Parathyroid adenoma (tissue), 2 donors: ENCODE results near the gene ACTRT2.

Experiments
- H2AFZ ChIP-seq: fragments of 300-600 bp; sonication (generic); one replicate; pipeline ENCODE4 v1.7.0; 2017; ENCODE audit warnings: antibody characterized with exemption, mild to moderate bottlenecking
- H3K27ac ChIP-seq: fragments of 300-600 bp; sonication (generic); one replicate; pipeline ENCODE4 v1.7.0; 2017
- H3K27me3 ChIP-seq: fragments of 300-600 bp; sonication (generic); one replicate; pipeline ENCODE4 v1.7.0; 2017; ENCODE audit warnings: low read length; ENCODE audit not compliant: control insufficient read depth, insufficient read depth
- H3K36me3 ChIP-seq: fragments of 300-600 bp; sonication (generic); one replicate; pipeline ENCODE4 v1.7.0; 2017; ENCODE audit warnings: low read length; ENCODE audit not compliant: control insufficient read depth, insufficient read depth
- H3K4me1 ChIP-seq: fragments of 300-600 bp; sonication (generic); one replicate; pipeline ENCODE4 v1.7.0; 2017; ENCODE audit warnings: control low read depth
- H3K4me2 ChIP-seq: fragments of 300-600 bp; sonication (generic); one replicate; pipeline ENCODE4 v1.7.0; 2017; ENCODE audit warnings: low read length
- H3K4me3 ChIP-seq: fragments of 300-600 bp; sonication (generic); one replicate; pipeline ENCODE4 v1.7.0; 2017; ENCODE audit warnings: low read depth, low read length
- H3K79me2 ChIP-seq: fragments of 300-600 bp; sonication (generic); one replicate; pipeline ENCODE4 v1.7.0; 2017; ENCODE audit warnings: control low read depth
- H3K9ac ChIP-seq: fragments of 300-600 bp; sonication (generic); one replicate; pipeline ENCODE4 v1.7.0; 2017; ENCODE audit warnings: mild to moderate bottlenecking
- H3K9me3 ChIP-seq: fragments of 300-600 bp; sonication (generic); one replicate; pipeline ENCODE4 v1.7.0; 2017; ENCODE audit warnings: low read length; ENCODE audit not compliant: control insufficient read depth
- CTCF ChIP-seq: fragments of 300-600 bp; sonication (generic); IDR thresholded peaks from one replicate; pipeline ENCODE4 v1.7.0; 2017; ENCODE audit warnings: antibody characterized with exemption, mild to moderate bottlenecking
- donor health status: primary hyperparathyroidism.

ACTRT2 gene

GRCh38 chr1:3070644-3071564 is 49.6 kb downstream of the ACTRT2 start:
- Histone ChIP-seq H3K79me2 (no peaks in the 10 kb centered on the region), H3K4me2 (peak overlapping the region; percentile 44), H3K9ac (no peak overlapping the region), H3K27me3 (no peaks in the 10 kb centered on the region), H3K9me3 (no peaks in the 10 kb centered on the region), H3K36me3 (no peaks in the 10 kb centered on the region), H2AFZ (no peak overlapping the region), H3K4me1 (no peaks in the 10 kb centered on the region), H3K4me3 (peak overlapping the region; percentile 23), H3K27ac (no peak overlapping the region)
- no peak for TF ChIP-seq CTCF

GRCh38 chr1:3071565-3072390 is 50.5 kb downstream of the ACTRT2 start:
- H3K4me1 ChIP-seq, result no peaks in the 10 kb centered on the region
- H3K4me2 ChIP-seq, result no peak overlapping the region
- H3K79me2 ChIP-seq, result no peaks in the 10 kb centered on the region
- H2AFZ ChIP-seq, result no peak overlapping the region
- H3K9ac ChIP-seq, result no peak overlapping the region
- no peaks in the 10 kb centered on the region for H3K27me3 ChIP-seq
- no peaks in the 10 kb centered on the region for H3K9me3 ChIP-seq
- no peak overlapping the region for H3K4me3 ChIP-seq
- no peak for TF ChIP-seq CTCF
- no peak overlapping the region for H3K27ac ChIP-seq
- H3K36me3 ChIP-seq, result no peaks in the 10 kb centered on the region
